ENCODE results near the gene MRPL58.

MRPL58 gene

GRCh38 chr17:75047398-75048098, 35.1 kb downstream of the MRPL58 start:
- peak; percentile 29 for DNase-seq (ENCODE audit: low spot score)

- no peak for DNase-seq (ENCODE audit: low spot score)
Measured at GRCh38 chr17:75048249-75048878, 35.9 kb downstream of the MRPL58 start.

- no peak for DNase-seq (ENCODE audit: low spot score)
Measured at GRCh38 chr17:75049057-75049456, 36.6 kb downstream of the MRPL58 start.

- DNase-seq (ENCODE audit: low spot score), result no peak
Measured at GRCh38 chr17:75049706-75050105, 37.2 kb downstream of the MRPL58 start.

- no peak for DNase-seq (ENCODE audit: low spot score)
Measured at GRCh38 chr17:75051941-75052340, 39.5 kb downstream of the MRPL58 start.

- DNase-seq (ENCODE audit: low spot score), result no peak
Measured at GRCh38 chr17:75059369-75060345, 47.2 kb downstream of the MRPL58 start.

GRCh38 chr17:75060434-75061054, 48.1 kb downstream of the MRPL58 start:
- no peak for DNase-seq (ENCODE audit: low spot score)

- no peak for DNase-seq (ENCODE audit: low spot score)
Measured at GRCh38 chr17:75061055-75061438, 48.6 kb downstream of the MRPL58 start.

- no peak for DNase-seq (ENCODE audit: low spot score)
Measured at GRCh38 chr17:75061618-75062017, 49.1 kb downstream of the MRPL58 start.

GRCh38 chr17:75063201-75063600, 50.7 kb downstream of the MRPL58 start:
- DNase-seq (ENCODE audit: low spot score), result no peak

- DNase-seq (ENCODE audit: low spot score), result no peak
Measured at GRCh38 chr17:75063626-75064025, 51.2 kb downstream of the MRPL58 start.

GRCh38 chr17:75064040-75064439, 51.6 kb downstream of the MRPL58 start:
- DNase-seq (ENCODE audit: low spot score), result no peak

GRCh38 chr17:75064460-75064859, 52.0 kb downstream of the MRPL58 start:
- no peak for DNase-seq (ENCODE audit: low spot score)

- no peak for DNase-seq (ENCODE audit: low spot score)
Measured at GRCh38 chr17:75064867-75065561, 52.5 kb downstream of the MRPL58 start.

GRCh38 chr17:75065562-75066151, 53.2 kb downstream of the MRPL58 start:
- no peak for DNase-seq (ENCODE audit: low spot score)

GRCh38 chr17:75067856-75068255, 55.4 kb downstream of the MRPL58 start:
- DNase-seq (ENCODE audit: low spot score), result no peak

- no peak for DNase-seq (ENCODE audit: low spot score)
Measured at GRCh38 chr17:75068750-75069149, 56.3 kb downstream of the MRPL58 start.

- no peak for DNase-seq (ENCODE audit: low spot score)
Measured at GRCh38 chr17:75069783-75070182, 57.3 kb downstream of the MRPL58 start.
